HEK293T (cell line): Measurements from ENCODE around the gene EVC2.

ENCODE experiments used
- ARNT ChIP-seq: fragments of 450-650 bp; IDR thresholded peaks from 2 replicates; pipeline ENCODE4 v1.6.1; 2017; ENCODE audit warnings: mild to moderate bottlenecking
- BHLHE40 ChIP-seq: fragments of 450-650 bp; IDR thresholded peaks from 2 replicates; pipeline ENCODE4 v1.6.1; 2016; ENCODE audit warnings: mild to moderate bottlenecking, moderate library complexity, borderline replicate concordance
- ELF4 ChIP-seq: fragments of 450-650 bp; IDR thresholded peaks from 2 replicates; pipeline ENCODE4 v1.6.1; 2017; ENCODE audit warnings: antibody characterized with exemption
- FOXA1 ChIP-seq: fragments of 450-650 bp; IDR thresholded peaks from 2 replicates; pipeline ENCODE4 v1.6.1; 2016; ENCODE audit warnings: mild to moderate bottlenecking
- FOXK2 ChIP-seq: fragments of 450-650 bp; IDR thresholded peaks from 2 replicates; pipeline ENCODE4 v1.6.1; 2016; ENCODE audit warnings: mild to moderate bottlenecking
- FOXM1 ChIP-seq: fragments of 450-650 bp; IDR thresholded peaks from 2 replicates; pipeline ENCODE4 v1.6.1; 2017; ENCODE audit warnings: mild to moderate bottlenecking, borderline replicate concordance
- HDGF ChIP-seq: fragments of 450-650 bp; IDR thresholded peaks from 2 replicates; pipeline ENCODE4 v1.6.1; 2017; ENCODE audit warnings: antibody characterized with exemption, borderline replicate concordance
- L3MBTL2 ChIP-seq: fragments of 450-650 bp; conservative IDR thresholded peaks from 2 replicates; pipeline ENCODE4 v1.6.1; 2016; ENCODE audit warnings: mild to moderate bottlenecking
- NFRKB ChIP-seq: fragments of 450-650 bp; IDR thresholded peaks from 2 replicates; pipeline ENCODE4 v1.6.1; 2016; ENCODE audit warnings: mild to moderate bottlenecking, moderate library complexity
- PKNOX1 ChIP-seq: fragments of 450-650 bp; IDR thresholded peaks from 2 replicates; pipeline ENCODE4 v1.6.1; 2016
- SP1 ChIP-seq: fragments of 450-650 bp; IDR thresholded peaks from 2 replicates; pipeline ENCODE4 v1.6.1; 2017
- SUZ12 ChIP-seq: fragments of 450-650 bp; IDR thresholded peaks from 2 replicates; pipeline ENCODE4 v1.6.1; 2016; ENCODE audit warnings: mild to moderate bottlenecking
- ZNF384 ChIP-seq: fragments of 450-650 bp; IDR thresholded peaks from 2 replicates; pipeline ENCODE4 v1.6.1; 2016

GRCh38 chr4:5632066-5632440 lies 76.3 kb downstream of the EVC2 start:
- TF ChIP-seq FOXA1 (no peak), BHLHE40 (no peak), SP1 (no peak), PKNOX1 (no peak), ARNT (no peak), FOXK2 (no peak), NFRKB (no peak), ELF4 (no peak), FOXM1 (no peak), HDGF (no peak), ZNF384 (no peak), L3MBTL2 (no peak), SUZ12 (no peak)
